GM19467 (cell line): ENCODE measurements around the gene WNT8A.
A peak's percentile ranks its signal among the peaks of the same experiment; 100 is the strongest.
"Not testable (repeated sequence)": the region's sequence is repeated elsewhere in the genome, so short reads cannot be mapped to it uniquely, and the experiment has no call there.

Experiments used
- ATAC-seq: cut with Tn5 transposase; IDR thresholded peaks from one replicate; pipeline ENCODE4 v1.9.1; 2021; ENCODE audit warnings: mild to moderate bottlenecking, moderate library complexity; ENCODE audit not compliant: unreplicated experiment

The WNT8A gene, protein sequence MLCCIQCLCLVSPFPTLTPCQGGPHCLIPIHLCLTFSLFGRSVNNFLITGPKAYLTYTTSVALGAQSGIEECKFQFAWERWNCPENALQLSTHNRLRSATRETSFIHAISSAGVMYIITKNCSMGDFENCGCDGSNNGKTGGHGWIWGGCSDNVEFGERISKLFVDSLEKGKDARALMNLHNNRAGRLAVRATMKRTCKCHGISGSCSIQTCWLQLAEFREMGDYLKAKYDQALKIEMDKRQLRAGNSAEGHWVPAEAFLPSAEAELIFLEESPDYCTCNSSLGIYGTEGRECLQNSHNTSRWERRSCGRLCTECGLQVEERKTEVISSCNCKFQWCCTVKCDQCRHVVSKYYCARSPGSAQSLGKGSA

DNA sequence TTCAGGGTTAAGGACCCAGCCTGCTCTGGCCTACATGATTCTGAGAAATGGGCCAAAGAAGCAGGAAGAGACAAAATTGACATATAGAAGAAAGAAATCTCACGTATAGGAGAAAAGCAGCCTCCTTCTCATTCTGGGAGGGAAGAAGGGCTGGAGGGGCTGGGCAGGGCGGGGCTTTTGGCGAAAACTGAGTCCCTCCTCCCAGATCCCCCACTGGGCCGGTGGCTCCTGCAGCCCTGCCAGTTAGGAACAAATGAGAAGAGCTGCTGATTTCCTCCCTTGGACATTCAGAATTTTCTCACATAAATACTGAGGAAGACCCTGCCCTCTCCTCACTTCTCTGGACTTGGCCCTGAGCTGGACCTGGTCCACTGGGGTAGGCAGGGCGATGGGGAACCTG lies at the start of gene WNT8A:
WNT8A (plus strand) TSS at position 332 of the 400 bp plus-strand sequence. CDS start 95 bp downstream, outside the sequence.
- ATAC-seq: no peak

GRCh38 chr5:138035605-138036537 lies 48.0 kb upstream of the WNT8A start:
- peak; percentile 33 for ATAC-seq

DNA sequence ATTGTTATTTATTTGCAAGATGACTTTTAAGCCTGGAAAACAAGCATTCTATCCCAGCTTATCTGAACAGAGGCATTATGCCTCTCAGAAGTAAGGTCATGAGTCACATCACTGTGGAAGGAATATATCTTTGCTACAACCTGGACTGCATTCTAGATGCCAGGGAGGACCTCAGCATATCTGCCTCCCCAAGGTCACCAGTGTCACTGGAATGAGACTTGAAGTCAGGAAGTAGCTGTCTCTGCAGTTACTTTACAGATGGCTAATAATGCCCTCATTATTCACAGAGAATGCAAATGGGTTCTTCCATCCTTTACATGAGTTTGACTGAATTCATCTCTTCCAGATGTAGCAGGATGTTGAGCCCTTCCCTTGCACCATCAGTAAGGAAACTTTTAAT lies 46.6 kb upstream of the WNT8A start:
- ATAC-seq: no peak

DNA sequence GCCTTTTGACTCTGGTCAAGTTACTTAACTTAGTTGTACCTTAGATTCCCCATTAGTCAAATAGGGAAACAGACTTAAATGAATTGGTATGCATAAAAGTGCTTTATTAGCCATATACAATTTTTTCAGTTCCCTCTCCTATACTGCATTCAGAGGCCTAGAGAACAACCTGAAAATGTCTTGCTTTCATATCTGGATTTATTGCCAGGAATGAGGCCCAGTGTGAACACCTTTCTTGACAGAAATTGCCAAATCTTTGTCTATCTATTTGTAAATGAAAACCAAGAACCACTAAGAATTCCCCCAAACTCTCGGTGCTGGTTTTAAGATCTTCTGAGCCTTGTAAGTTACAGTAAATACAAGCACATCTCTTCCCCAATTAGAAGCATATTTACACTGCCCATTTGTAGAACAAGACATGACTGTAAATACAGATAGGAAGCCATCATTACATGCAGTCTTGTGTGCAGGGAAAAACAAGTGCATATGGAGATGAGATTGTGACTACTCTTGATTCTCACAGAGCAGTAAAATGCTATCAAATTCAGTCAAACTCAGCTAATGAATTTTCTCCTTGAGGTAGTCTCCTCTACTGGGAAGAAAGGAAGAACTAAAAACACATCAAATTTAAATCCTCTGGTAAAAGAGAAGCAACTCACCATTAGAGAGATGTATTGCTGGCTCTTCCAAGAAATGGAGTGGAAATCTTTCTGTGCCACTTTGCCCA lies 45.8 kb upstream of the WNT8A start:
- ATAC-seq: no peak

- no peak for ATAC-seq
Observed at GRCh38 chr5:138038826-138039225, 45.0 kb upstream of the WNT8A start.

DNA sequence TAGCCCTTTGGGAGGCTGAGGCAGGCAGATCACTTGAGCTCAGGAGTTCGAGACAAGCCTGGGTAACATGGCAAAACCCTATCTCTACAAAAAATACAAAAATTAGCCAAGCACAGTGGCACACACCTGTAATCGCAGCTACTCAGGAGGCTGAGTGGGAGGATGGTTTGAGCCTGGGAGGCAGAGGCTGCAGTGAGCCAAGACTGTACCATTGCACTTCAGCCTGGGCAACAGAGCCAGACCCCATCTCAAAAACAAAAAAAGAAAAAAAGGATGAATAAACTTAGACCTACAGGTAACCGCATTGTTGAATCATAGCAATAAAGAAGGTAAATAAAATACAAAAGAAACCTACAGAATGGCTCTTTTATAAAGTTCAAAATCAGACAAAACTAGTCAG lies 38.5 kb upstream of the WNT8A start:
- ATAC-seq: not testable (repeated sequence)

GRCh38 chr5:138051441-138052296 lies 32.2 kb upstream of the WNT8A start:
- ATAC-seq: no peak

GRCh38 chr5:138052718-138053117 lies 31.1 kb upstream of the WNT8A start:
- ATAC-seq: not testable (repeated sequence)

DNA sequence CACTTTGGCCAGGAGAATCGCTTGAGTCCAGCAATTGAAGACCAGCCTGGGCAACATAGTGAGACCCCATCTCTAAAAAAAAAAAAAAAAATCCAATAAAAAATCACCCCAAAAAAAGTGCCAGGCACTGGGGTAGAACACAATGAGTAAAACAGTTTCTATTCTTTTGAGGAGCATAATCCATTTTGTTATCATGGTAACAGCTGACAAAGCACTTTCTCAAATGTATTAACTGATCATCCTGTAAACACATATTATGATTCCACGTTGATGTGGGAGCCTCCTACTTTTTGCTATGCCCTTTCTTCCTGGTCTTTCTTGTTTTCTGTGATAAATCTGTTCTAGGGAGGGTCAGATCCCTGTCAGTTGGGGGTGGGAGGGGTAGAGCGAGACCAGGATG lies 30.3 kb upstream of the WNT8A start:
- ATAC-seq: no peak

- ATAC-seq: no peak
Observed at GRCh38 chr5:138054206-138054605, 29.6 kb upstream of the WNT8A start.

DNA sequence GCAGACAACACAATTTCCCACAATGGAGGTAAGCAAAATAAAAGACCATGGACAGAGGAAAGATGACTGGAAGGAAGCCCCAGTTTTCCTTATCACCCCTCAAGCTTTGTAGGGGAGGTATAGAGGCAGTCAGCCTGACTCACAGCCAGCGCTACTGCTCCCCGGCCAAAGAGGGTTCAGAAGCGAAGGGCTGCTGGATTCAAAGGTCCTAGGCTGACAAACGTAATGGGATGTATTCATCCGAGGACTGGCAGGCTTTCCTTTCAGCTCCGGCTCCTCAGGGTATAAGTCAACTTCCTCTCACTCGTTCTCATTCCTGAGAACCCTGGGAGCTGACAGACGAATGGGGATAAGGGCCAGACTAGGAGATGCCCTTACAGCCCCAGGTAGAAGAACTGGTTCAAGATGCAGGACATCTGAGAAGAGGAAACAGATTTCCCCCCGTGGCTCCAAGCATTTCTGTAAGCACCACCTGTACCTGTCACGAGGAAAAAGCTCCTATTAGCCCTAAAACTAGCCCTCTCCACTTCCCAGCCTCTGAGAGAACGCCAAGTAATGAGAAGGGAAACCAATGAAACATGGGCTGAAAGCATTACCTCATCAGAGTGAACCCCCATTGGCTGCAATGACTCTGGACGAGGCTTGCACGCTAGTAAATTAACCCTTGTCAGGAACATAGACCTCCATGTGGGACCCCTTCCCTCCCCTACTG lies 28.8 kb upstream of the WNT8A start:
- no peak for ATAC-seq

DNA sequence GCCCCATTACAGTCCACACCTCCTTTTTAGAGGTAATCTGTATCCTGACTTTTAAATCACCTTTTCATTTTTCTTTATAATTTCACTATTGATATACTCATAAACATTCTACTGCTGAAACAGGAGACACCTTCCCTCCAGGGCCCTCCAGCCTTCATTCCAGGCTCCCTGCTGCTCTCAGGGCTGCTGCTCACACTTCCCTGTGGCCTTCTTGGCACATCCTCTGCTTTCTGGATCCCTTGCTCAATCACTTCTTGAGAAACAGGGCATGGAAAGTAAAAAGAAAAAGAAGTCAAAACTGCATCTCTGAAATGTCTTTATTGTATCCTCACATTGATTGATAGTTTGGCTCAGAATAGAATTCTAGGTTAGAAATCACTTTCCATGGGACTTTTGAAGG lies 19.3 kb upstream of the WNT8A start:
- ATAC-seq: no peak

GRCh38 chr5:138065102-138065501 lies 18.7 kb upstream of the WNT8A start:
- no peak for ATAC-seq

DNA sequence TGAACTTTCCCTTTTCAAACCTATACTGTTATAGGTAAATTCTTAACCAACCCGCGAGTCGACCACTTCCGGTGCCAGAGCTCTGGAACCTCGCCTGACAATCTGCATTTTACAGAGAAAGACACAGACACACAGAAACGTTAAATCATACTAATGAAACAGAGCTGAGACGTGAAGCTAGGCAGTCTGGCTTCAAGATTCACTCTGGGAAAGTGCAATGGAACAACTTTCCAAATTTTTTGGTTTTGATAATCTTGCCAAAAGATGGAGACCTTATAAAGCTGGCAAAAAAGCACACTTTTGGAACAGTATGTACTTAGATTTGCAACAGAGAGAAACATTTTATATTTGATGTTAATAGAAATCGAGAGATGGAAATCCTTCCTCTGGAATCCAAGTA lies 15.9 kb upstream of the WNT8A start:
- ATAC-seq: no peak

- ATAC-seq: no peak
Observed at GRCh38 chr5:138068742-138069600, 14.9 kb upstream of the WNT8A start.

DNA sequence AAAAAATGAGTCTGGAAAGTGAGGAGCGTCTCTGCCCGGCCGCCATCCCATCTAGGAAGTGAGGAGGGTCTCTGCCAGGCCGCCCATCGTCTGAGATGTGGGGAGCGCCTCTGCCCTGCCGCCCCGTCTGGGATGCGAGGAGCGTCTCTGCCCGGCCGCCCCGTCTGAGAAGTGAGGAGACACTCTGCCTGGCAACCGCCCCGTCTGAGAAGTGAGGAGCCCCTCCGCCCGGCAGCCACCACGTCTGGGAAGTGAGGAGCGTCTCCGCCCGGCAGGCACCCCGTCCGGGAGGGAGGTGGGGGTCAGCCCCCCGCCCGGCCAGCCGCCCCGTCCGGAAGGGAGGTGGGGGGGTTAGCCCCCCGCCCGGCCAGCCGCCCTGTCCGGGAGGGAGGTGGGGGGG lies 13.8 kb upstream of the WNT8A start:
- ATAC-seq: not testable (repeated sequence)

GRCh38 chr5:138077064-138077696 lies 6.7 kb upstream of the WNT8A start:
- no peak for ATAC-seq

DNA sequence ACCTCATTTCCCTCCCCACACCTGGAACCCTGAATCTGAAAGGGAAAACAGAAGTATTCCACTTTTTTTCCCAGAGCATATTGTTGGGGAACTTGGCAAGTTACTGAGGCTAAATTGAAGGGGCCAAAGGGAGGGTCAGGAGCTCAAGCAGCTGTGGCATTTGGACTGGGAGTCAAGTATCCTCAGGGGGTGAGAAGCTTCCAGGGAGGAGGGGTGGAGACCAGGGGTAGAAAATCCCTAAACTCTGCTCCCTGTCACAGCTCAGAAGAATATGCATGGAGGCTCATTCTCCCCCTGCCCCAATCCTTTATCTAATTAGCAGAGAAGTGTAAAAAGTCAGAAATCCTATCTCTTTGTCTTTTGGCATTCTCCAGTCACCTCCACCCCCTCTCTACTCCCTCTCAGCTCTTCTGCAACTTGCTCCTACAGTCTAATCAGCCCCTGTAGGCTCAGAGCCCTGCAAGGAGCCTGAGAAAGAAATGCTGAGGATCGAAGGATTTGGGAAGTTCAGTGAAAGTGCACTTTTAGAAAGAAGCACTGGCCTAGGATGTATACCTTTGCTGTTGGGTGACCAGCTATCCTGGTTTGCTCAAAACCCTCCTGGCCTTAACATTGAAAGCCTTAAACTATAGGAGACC lies 5.7 kb upstream of the WNT8A start:
- ATAC-seq: no peak
